AG09319 (cell line): ENCODE measurements around the gene XPR1.

ENCODE experiments used
- DNase-seq: peaks from one replicate; pipeline ENCODE4 v3.0.0-alpha.2; 2010; ENCODE audit warnings: low read depth; ENCODE audit errors: extremely low read depth
- CTCF ChIP-seq: IDR thresholded peaks from 2 replicates; pipeline ENCODE4 v1.5.1; 2011; ENCODE audit warnings: low read depth, mild to moderate bottlenecking, inconsistent platforms, low read length, moderate library complexity

The XPR1 gene

GRCh38 chr1:180769889-180770288 lies 138.1 kb downstream of the XPR1 start:
- no peak for TF ChIP-seq CTCF
- DNase-seq: no peak

DNA sequence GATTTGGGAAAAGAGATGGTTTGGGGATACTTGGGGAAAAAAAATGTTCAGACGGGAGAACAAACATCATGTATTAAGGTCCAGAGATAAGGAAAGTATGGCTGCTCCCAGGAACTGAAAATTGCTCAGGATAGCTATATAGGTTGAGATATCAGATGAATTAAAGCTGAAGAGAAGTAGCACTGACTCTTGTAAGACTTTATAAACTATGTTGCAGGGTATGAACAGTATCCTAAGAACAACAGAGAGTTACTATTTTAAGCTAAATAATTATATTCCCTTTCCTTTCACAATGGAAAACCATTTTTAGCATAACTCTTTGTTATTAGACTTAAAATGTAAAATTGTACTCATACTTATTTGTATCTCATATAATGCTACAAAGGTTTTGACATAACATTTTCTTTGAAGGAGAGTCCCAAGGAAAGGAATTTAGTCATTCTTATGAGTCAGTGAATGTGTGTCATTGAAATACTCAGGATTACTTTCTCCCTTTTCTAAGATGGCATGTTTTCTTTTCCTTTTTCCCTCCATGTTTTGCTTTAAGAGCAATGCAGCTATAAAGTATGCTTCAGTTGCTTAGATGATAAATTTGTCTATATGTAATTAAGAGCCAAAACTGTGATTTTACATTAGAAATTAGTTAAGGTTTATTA lies 141.5 kb downstream of the XPR1 start:
- no peak for DNase-seq
- TF ChIP-seq CTCF: no peak

DNA sequence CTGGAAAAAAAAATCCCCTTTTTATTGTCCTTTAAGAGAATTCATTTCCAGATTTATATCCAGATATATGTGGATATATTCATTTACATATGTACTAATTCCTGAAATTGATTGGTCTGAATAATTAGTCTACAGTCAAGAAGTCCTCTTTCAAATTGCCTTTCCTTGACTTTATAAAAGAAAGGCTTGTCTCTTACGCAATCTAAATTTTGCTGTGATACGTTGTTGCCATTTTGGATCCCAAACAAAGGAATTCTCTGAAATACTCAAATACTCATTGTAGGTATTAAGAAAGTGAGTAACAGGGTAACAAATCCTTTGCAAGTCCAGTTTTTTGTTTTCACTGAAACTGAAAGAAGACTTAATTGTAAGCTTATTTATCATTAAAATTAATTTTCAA lies 144.0 kb downstream of the XPR1 start:
- DNase-seq: no peak
- TF ChIP-seq CTCF: no peak

DNA sequence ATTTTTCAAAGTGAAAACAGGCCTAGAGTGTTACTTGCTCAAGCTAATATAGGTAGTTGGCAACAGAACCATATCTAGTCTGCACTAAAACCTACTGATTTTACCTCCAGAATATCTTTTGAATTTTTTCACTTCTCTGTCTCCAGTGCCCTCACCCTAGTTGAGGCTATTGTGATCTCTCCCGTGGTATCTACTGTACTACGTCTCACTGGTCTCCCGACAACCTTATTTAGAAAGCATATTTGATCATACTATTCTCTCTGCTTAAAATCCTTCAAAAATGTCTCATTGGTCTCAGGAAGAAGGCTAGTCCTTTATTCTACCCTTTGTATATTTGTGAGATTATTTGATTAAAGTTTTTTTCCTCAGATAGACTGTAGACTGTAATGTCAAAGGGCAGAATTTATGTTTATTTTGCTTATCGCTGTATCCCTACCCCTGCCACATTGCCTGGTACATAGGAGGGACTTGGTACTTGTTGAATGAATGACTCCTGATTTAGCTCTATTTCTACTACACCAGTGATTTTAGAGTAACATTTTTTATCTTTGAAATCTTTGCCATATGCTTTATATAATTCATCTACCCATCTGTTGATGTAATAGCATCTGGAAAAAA lies 145.4 kb downstream of the XPR1 start:
- no peak for TF ChIP-seq CTCF
- DNase-seq: no peak

- no peak for DNase-seq
- TF ChIP-seq CTCF: no peak
These were observed 147.1 kb downstream of the XPR1 start for GRCh38 chr1:180778782-180779398.

DNA sequence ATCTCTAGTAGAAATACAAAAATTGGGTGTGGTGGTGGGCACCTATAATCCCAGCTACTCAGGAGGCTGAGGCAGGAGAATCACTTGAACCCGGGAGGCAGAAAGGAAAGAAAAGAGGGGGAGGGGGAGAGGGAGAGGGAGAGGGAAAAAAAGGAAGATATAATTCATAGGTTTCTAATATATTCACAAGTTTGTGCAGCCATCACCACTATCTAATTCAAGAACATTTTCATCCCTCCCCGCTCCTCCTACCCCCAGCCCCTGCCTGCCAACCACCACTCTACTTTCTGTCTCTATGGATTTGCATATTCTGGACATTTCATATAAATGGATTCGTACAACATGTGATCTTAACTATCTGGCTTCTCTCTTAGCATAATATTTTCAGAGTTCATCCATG lies 147.8 kb downstream of the XPR1 start:
- DNase-seq: no peak
- no peak for TF ChIP-seq CTCF

DNA sequence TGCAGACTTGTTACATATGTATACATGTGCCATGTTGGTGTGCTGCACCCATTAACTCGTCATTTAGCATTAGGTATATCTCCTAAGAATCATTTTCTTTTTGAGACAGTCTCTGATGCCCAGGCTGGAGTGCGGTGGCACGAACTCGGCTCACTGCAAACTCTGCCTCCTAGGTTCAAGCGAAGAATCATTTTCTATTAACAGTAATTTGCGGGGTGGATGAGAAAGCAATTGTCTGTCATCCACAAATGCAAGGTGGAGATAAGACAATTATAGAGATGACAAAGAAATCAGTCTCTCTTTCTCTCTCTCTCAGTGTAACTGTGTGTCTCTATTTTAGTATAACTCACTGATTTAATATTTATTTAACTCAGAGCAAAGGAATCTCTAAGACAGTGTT lies 149.9 kb downstream of the XPR1 start:
- TF ChIP-seq CTCF: no peak
- DNase-seq: no peak
